NB4 (cell line): Measurements from ENCODE around the gene PPP1R16B.
A peak's percentile ranks its signal among the peaks of the same experiment; 100 is the strongest.

ENCODE experiments used
- DNase-seq: peaks from one replicate; pipeline ENCODE4 v3.0.0; 2010; ENCODE audit warnings: low read depth
- H3K4me3 ChIP-seq: one replicate; pipeline ENCODE4 v1.5.1; 2011; ENCODE audit warnings: mild to moderate bottlenecking, low read depth, low read length, moderate library complexity
- MYC ChIP-seq: IDR thresholded peaks from 2 replicates; pipeline ENCODE4 v1.6.1; 2011; ENCODE audit warnings: low read depth, low read length
- POLR2A ChIP-seq: IDR thresholded peaks from 2 replicates; pipeline ENCODE4 v1.6.1; 2011; ENCODE audit warnings: mild to moderate bottlenecking; ENCODE audit not compliant: insufficient read length; ENCODE audit errors: extremely low read depth
- TF ChIP-seq, protein P1 (sequence below): IDR thresholded peaks from 2 replicates; pipeline ENCODE4 v1.6.1; 2011; ENCODE audit warnings: low read depth, low read length
- TF ChIP-seq, protein P2 (sequence below): IDR thresholded peaks from one replicate; pipeline ENCODE4 v1.5.1; 2012; ENCODE audit warnings: low read depth, low read length

PPP1R16B gene

DNA sequence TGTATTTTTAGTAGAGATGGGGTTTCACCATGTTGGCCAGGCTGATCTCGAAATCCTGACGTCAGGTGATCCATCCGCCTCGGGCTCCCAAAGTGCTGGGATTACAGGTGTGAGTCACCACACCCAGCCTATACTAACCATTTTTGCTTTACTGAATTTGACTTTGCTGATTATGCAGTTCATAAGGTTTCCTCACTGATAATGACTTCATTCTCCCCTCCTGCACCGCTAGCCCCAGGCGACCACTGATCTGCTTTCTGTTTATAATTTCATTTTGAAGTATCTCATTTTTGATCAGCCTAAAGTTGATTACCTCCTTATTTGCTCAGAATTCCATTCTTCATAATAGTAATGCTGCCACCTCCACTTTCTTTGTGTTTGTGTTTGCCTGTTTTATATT is 72.0 kb downstream of the PPP1R16B start:
- TF ChIP-seq, protein P1, sequence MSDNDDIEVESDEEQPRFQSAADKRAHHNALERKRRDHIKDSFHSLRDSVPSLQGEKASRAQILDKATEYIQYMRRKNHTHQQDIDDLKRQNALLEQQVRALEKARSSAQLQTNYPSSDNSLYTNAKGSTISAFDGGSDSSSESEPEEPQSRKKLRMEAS, result no peak
- TF ChIP-seq, protein P2, sequence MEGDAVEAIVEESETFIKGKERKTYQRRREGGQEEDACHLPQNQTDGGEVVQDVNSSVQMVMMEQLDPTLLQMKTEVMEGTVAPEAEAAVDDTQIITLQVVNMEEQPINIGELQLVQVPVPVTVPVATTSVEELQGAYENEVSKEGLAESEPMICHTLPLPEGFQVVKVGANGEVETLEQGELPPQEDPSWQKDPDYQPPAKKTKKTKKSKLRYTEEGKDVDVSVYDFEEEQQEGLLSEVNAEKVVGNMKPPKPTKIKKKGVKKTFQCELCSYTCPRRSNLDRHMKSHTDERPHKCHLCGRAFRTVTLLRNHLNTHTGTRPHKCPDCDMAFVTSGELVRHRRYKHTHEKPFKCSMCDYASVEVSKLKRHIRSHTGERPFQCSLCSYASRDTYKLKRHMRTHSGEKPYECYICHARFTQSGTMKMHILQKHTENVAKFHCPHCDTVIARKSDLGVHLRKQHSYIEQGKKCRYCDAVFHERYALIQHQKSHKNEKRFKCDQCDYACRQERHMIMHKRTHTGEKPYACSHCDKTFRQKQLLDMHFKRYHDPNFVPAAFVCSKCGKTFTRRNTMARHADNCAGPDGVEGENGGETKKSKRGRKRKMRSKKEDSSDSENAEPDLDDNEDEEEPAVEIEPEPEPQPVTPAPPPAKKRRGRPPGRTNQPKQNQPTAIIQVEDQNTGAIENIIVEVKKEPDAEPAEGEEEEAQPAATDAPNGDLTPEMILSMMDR, result no peak
- H3K4me3 ChIP-seq, result no peak overlapping the region

DNA sequence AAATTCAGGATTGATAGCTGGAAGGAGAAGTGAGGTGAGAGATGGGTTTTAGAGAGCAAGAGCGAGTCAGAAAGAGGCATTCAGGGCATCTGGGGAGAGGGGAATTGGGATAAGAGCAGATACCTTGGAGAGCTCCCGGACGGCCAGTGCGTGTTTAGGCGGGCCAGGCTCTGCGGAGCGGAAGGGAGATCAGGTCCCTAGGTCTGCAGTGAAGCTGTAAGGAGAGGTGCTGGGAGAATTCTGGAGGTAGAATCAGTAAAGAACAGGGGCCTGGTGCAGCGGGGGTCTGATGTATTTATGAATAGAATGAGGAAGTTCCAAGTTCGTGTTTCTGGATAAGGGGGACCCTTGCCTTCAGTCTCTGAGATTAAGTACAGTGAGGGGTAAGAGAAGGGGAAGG is 73.4 kb downstream of the PPP1R16B start:
- DNase-seq, result no peak
- TF ChIP-seq MYC (no peak), POLR2A (no peak)
- TF ChIP-seq, protein P2, result no peak
- TF ChIP-seq, protein P1, result no peak
- H3K4me3 ChIP-seq, result no peak overlapping the region

More for the DNA sequence above, 72.0 kb downstream of the PPP1R16B start:
- DNase-seq, result no peak

DNA sequence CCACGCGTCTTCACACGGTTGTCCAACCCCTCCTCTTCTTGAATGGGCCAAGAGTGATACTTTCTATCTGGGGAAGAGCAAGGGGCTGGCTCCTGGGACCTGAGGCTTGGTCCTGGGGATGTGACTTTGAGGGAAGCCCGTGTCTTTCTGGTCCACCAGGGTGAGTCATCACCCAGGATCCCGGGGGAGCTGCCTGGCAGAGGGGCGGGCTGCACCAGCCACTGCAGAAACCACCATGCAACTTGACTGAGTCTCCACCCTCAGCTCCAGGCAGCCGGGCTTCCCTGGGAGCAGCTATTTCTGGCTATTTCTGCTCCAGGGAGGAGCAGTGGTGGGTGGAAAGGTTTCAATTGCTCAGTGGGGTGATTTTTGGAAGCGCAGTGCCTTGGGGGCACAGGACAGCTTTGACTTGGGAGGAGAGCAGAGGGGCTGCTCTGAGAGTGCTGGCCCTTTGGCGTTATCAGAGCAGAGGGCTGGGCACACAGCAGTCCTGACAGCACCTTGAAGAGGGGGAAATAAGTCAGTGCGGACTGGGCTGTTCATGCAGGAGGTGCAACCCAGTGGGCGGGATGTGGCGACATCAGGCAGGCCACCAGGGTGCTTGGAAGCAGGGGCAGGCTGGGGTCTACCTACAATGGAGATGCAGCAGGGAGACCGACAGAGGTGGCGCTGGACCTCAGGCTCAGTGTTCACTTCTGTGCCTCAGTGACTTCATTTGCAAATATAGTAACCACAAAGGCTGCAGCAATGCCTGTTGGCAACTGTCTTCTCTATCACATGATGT is 75.6 kb downstream of the PPP1R16B start:
- TF ChIP-seq, protein P2, result peak; percentile 0
- no peak for TF ChIP-seq MYC
- H3K4me3 ChIP-seq, result no peak overlapping the region
- DNase-seq, result peak; percentile 81

DNA sequence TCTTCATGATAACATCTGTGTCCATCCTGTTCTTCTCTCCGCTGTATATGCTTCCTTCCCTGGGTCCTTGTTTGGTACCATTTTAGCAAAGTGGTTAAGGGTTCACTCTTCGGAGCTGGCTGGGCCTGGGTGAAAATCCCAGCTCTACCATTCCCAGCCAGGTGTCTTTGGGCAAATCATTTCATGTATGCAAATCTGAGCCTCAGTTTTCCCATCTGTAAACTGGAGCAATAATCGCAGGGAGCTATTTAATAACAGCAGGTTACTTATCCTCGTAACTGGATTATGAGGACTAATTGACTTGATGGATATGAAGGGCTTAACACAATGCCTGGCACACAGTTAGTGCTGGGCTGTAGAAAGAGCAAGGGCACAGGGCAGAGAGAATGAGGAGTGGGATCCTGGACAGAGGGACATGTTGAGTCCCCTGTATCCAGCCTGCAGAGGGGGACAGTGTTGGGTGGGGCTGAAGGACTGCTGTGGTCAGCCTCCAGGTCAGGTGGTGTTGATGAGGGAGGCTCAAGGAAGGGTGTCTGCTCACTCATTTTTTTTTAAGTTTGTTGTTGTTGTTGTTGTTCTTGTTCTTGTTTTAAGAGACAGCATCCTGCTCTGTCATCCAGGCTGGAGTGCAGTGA is 76.4 kb downstream of the PPP1R16B start:
- no peak overlapping the region for H3K4me3 ChIP-seq
- TF ChIP-seq, protein P2, result no peak
- TF ChIP-seq POLR2A, result no peak
- no peak for TF ChIP-seq MYC
- TF ChIP-seq, protein P1, result no peak
- no peak for DNase-seq

DNA sequence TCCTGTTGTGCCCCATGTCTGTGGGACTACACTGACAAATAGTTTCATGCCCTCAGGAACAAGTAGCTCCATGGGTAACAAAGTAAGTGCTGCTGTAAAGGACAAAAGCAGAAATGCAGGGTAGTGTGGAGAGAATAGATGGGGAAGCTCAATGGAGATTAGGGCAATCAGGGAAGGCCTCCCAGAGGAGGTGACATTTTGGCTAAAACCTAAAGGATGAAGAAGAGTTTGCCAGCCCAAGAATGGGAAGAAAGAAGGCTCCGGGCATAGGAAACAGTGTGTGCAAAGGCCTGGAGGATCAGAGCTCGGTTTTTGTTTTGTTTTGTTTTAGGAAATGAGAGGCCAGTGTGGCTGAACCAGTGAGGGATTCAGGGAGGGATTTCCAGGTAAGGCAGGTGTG is 77.1 kb downstream of the PPP1R16B start:
- H3K4me3 ChIP-seq, result no peak overlapping the region
- TF ChIP-seq, protein P2, result no peak
- no peak for TF ChIP-seq POLR2A
- DNase-seq, result no peak
